GM19397 (cell line): ENCODE measurements around the gene TTLL4.
"Not testable (repeated sequence)": the region's sequence is repeated elsewhere in the genome, so short reads cannot be mapped to it uniquely, and the experiment has no call there.

Experiments
- ATAC-seq: cut with Tn5 transposase; IDR thresholded peaks from one replicate; pipeline ENCODE4 v1.9.1; 2021; ENCODE audit warnings: mild to moderate bottlenecking, moderate library complexity; ENCODE audit not compliant: unreplicated experiment

The TTLL4 gene

GRCh38 chr2:218736531-218736930 is 25.9 kb downstream of the TTLL4 start:
- ATAC-seq, result no peak

GRCh38 chr2:218743068-218743467 is 32.4 kb downstream of the TTLL4 start:
- ATAC-seq, result no peak

- no peak for ATAC-seq
These were observed 34.0 kb downstream of the TTLL4 start for GRCh38 chr2:218744615-218745014.

GRCh38 chr2:218745160-218745558 is 34.5 kb downstream of the TTLL4 start:
- ATAC-seq, result no peak

- ATAC-seq, result no peak
These were observed 35.2 kb downstream of the TTLL4 start for GRCh38 chr2:218745559-218746469.

- ATAC-seq, result no peak
These were observed 35.8 kb downstream of the TTLL4 start for GRCh38 chr2:218746470-218746795.

GRCh38 chr2:218746960-218747359 is 36.3 kb downstream of the TTLL4 start:
- ATAC-seq, result no peak

- ATAC-seq, result no peak
These were observed 38.3 kb downstream of the TTLL4 start for GRCh38 chr2:218748741-218749441.

- ATAC-seq, result no peak
These were observed 43.6 kb downstream of the TTLL4 start for GRCh38 chr2:218754201-218754600.

- ATAC-seq, result no peak
These were observed 44.1 kb downstream of the TTLL4 start for GRCh38 chr2:218754781-218755180.

- ATAC-seq, result no peak
These were observed 44.5 kb downstream of the TTLL4 start for GRCh38 chr2:218755198-218755566.

- no peak for ATAC-seq
These were observed 45.2 kb downstream of the TTLL4 start for GRCh38 chr2:218755567-218756404.

GRCh38 chr2:218756599-218757377 is 46.2 kb downstream of the TTLL4 start:
- ATAC-seq, result no peak

- ATAC-seq, result no peak
These were observed 51.2 kb downstream of the TTLL4 start for GRCh38 chr2:218761795-218762194.

GRCh38 chr2:218772759-218773158 is 62.1 kb downstream of the TTLL4 start:
- not testable (repeated sequence) for ATAC-seq

GRCh38 chr2:218773881-218774280 is 63.2 kb downstream of the TTLL4 start:
- no peak for ATAC-seq

GRCh38 chr2:218776488-218776887 is 65.9 kb downstream of the TTLL4 start:
- ATAC-seq, result no peak

- ATAC-seq, result no peak
These were observed 66.8 kb downstream of the TTLL4 start for GRCh38 chr2:218777276-218777990.

- ATAC-seq, result no peak
These were observed 69.4 kb downstream of the TTLL4 start for GRCh38 chr2:218780046-218780445.
